ENCODE measurements around the gene LUC7L3. TPM values are rescaled to one million over a fixed set of nuclear protein-coding genes. Genes with fewer than 3 reads are reported as not detected.

LUC7L3 gene
- total and polyA plus RNA-seq, 4 donors = 79.3 to 555 (median 322) TPM

DNA sequence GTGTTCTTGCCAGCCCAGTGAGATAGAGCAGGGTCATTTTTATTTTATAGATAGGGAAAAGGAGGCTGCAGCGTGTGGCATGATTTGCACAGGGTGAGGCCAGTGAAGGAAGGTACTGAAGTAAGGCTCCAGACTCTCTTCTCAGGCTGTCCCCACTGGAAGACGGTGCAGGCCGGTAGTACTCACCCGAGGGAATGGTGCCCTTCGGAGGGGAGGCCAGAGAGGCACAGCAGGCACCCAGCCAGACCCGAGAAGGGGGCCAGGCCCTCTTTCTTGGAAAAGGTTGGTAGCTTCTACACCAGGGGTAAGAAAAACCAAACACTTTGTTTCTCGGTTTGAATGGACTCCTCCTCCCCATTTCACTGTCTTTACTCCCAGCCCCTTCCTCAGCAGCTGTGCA is 47.6 kb downstream of the LUC7L3 start:
- WGBS (ENCODE audit: insufficient coverage) = 64% methylated on average over 6 of the region's 7 CpGs
- no peaks in the 10 kb centered on the region for H3K36me3 ChIP-seq (ENCODE audit: control insufficient read depth, insufficient read depth, low read length)
- no peak overlapping the region for H3K4me3 ChIP-seq (ENCODE audit: low read depth, low read length)
- H3K4me1 ChIP-seq (ENCODE audit: control insufficient read depth, insufficient read depth, low read length) = no peaks in the 10 kb centered on the region
- no peaks in the 10 kb centered on the region for H3K27me3 ChIP-seq (ENCODE audit: control insufficient read depth, insufficient read depth, low read length)
- no peak overlapping the region for H3K27ac ChIP-seq (ENCODE audit: low read depth, low read length)
- no peaks in the 10 kb centered on the region for H3K9me3 ChIP-seq (ENCODE audit: control insufficient read depth, insufficient read depth, low read length)
- no peak for DNase-seq (ENCODE audit: low read depth in 4 of 6, low spot score in 6 of 6)

DNA sequence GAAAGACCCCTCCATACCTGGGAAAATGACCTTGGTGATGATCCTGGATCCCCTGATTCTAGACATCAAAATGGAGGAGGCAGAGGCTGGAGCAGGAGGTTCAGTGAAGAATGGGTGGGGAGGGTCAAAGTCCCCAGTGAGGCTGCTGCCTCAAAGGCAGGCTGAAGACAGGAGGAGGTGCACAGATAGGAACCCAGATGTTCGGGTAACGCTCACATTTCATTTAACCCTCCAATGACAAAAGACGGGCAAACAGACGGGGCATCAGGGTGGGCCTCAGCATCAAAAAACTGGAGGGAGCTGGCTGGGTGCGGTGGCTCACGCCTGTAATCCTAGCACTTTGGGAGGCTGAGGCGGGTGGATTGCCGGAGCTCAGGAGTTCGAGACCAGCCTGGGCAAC is 48.0 kb downstream of the LUC7L3 start, which contains the start of gene ANKRD40CL:
Gene ANKRD40CL, minus strand, starts transcription at position 73 of the 400 bp plus-strand sequence. CDS start 605 bp downstream, outside the sequence.
- WGBS (ENCODE audit: insufficient coverage) = 97% methylated on average over 5 of the region's 9 CpGs
- no peaks in the 10 kb centered on the region for H3K36me3 ChIP-seq (ENCODE audit: control insufficient read depth, insufficient read depth, low read length)
- DNase-seq (ENCODE audit: low read depth in 4 of 6, low spot score in 6 of 6) = no peak
- no peaks in the 10 kb centered on the region for H3K27me3 ChIP-seq (ENCODE audit: control insufficient read depth, insufficient read depth, low read length)
- no peaks in the 10 kb centered on the region for H3K9me3 ChIP-seq (ENCODE audit: control insufficient read depth, insufficient read depth, low read length)
- H3K4me1 ChIP-seq (ENCODE audit: control insufficient read depth, insufficient read depth, low read length) = no peaks in the 10 kb centered on the region
- no peak within 1 kb of the TSS for H3K27ac ChIP-seq (ENCODE audit: low read depth, low read length)
- H3K4me3 ChIP-seq (ENCODE audit: low read depth, low read length) = no peak within 1 kb of the TSS

DNA sequence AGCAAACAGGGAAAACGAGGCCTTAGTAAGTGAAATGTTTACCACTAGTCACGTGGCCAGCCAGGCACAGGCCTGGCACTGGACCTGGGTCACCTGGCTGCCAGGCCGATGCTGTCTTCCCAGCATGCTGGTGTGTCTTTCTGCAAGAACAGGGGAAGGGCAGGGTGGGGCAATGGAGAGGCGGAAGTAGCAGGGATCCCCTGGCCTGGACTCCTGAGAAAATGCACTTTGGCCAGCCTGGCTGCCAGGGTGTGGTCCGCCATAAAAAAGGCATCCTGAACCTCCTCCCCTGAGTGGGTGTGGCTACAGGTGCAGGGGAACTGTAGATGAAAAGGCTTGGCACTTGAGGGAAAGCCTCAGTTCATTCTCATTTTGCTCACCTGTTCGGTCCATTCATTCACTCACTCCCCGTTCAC is 49.0 kb downstream of the LUC7L3 start:
- DNase-seq (ENCODE audit: low read depth in 4 of 6, low spot score in 6 of 6) = no peak
- Histone ChIP-seq H3K4me1 (ENCODE audit: control insufficient read depth, insufficient read depth, low read length) (no peaks in the 10 kb centered on the region), H3K36me3 (ENCODE audit: control insufficient read depth, insufficient read depth, low read length) (no peaks in the 10 kb centered on the region), H3K9me3 (ENCODE audit: control insufficient read depth, insufficient read depth, low read length) (no peaks in the 10 kb centered on the region), H3K27ac (ENCODE audit: low read depth, low read length) (no peak overlapping the region), H3K4me3 (ENCODE audit: low read depth, low read length) (no peak overlapping the region), H3K27me3 (ENCODE audit: control insufficient read depth, insufficient read depth, low read length) (no peaks in the 10 kb centered on the region)
- 87% methylated on average over 5 of the region's 7 CpGs for WGBS (ENCODE audit: insufficient coverage)

DNA sequence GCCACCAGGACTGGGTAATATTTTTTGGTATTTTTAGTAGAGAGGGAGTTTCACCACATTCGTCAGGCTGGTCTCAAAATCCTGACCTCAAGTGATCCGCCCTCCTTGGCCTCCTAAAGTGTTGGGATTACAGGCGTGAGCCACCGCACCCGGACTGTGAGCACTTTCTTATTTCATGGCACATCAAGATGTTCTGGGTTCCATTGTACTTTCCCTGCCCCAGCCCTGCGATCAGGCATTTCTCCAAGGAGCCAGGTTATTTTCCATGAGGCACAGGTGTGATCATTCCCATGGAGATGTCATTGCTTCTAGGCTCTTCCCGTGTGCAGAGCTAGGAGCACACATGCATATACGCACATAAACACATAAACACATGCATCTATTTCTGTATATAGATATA is 50.5 kb downstream of the LUC7L3 start:
- H3K36me3 ChIP-seq (ENCODE audit: control insufficient read depth, insufficient read depth, low read length) = no peaks in the 10 kb centered on the region
- H3K27me3 ChIP-seq (ENCODE audit: control insufficient read depth, insufficient read depth, low read length) = no peaks in the 10 kb centered on the region
- H3K4me1 ChIP-seq (ENCODE audit: control insufficient read depth, insufficient read depth, low read length) = no peaks in the 10 kb centered on the region
- no peaks in the 10 kb centered on the region for H3K9me3 ChIP-seq (ENCODE audit: control insufficient read depth, insufficient read depth, low read length)
- WGBS (ENCODE audit: insufficient coverage) = 82% methylated on average over 6 of the region's 8 CpGs
- H3K4me3 ChIP-seq (ENCODE audit: low read depth, low read length) = no peak overlapping the region
- H3K27ac ChIP-seq (ENCODE audit: low read depth, low read length) = no peak overlapping the region
- DNase-seq (ENCODE audit: low read depth in 4 of 6, low spot score in 6 of 6) = no peak

DNA sequence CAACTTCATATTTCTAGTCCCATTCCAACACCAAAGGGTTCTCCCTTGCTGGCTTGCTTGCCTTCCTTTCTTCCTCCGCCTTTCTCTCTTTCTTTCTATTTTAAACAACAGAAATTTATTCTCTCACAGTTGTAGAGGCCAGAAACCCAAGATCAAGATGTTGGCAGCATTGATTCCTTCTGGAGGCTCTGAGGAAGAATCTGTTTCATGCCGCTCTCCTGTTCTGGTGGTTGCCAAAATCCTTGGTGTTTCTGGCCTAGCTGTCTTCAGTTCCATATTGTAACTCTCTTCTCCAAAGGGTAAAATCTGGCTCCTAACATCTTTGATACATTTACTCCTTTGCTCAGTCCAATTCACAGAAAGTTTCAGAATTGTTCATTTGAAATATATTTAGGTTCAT is 50.9 kb downstream of the LUC7L3 start:
- 25% methylated on average over 1 of the region's 2 CpGs for WGBS (ENCODE audit: insufficient coverage)
- Histone ChIP-seq H3K36me3 (ENCODE audit: control insufficient read depth, insufficient read depth, low read length) (no peaks in the 10 kb centered on the region), H3K4me3 (ENCODE audit: low read depth, low read length) (no peak overlapping the region), H3K27me3 (ENCODE audit: control insufficient read depth, insufficient read depth, low read length) (no peaks in the 10 kb centered on the region), H3K27ac (ENCODE audit: low read depth, low read length) (no peak overlapping the region), H3K4me1 (ENCODE audit: control insufficient read depth, insufficient read depth, low read length) (no peaks in the 10 kb centered on the region), H3K9me3 (ENCODE audit: control insufficient read depth, insufficient read depth, low read length) (no peaks in the 10 kb centered on the region)
- peak in 1 of 6 donors; percentile 90 for DNase-seq (ENCODE audit: low read depth in 4 of 6, low spot score in 6 of 6)

DNA sequence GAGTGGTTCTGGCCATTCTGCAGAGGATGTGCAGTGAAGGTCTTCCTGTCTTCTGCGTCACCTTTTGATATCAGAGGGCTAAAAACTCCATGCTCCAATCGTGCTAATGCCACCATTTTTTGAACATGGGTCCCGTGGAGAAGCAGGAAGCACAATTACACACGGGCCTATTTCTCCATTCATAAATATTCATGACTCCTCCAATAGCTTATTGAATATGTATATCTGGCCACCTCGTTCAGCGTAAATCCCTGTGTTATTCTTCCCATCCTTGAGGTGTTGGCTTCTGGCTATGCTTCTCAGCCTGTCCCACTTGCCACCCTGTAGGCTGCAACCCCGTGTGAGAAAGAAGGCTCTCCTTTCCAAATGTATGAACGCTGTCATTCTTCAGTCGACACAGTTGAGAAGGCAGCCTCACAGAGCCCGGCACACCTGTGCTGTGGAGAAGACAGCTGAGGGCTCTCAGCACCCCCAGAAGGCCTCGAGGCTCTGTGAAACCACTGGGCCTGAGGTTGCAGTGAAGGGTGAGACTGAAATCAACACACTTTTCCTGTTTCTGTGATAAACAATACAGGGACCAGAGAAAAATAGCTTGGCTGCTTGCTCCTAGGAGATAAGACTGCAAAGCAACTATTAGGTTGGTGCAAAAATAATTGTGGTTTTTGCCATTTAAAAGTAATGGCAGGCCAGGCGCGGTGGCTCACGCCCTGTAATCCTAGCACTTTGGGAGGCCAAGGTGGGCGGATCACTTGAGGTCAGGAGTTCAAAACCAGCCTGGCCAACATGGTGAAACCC is 52.8 kb downstream of the LUC7L3 start:
- DNase-seq (ENCODE audit: low read depth in 4 of 6, low spot score in 6 of 6) = no peak
- H3K4me3 ChIP-seq (ENCODE audit: low read depth, low read length) = no peak overlapping the region
- H3K4me1 ChIP-seq (ENCODE audit: control insufficient read depth, insufficient read depth, low read length) = no peaks in the 10 kb centered on the region
- no peaks in the 10 kb centered on the region for H3K36me3 ChIP-seq (ENCODE audit: control insufficient read depth, insufficient read depth, low read length)
- no peaks in the 10 kb centered on the region for H3K9me3 ChIP-seq (ENCODE audit: control insufficient read depth, insufficient read depth, low read length)
- H3K27me3 ChIP-seq (ENCODE audit: control insufficient read depth, insufficient read depth, low read length) = no peaks in the 10 kb centered on the region
- WGBS (ENCODE audit: insufficient coverage) = 66% methylated on average over 13 of the region's 15 CpGs
- H3K27ac ChIP-seq (ENCODE audit: low read depth, low read length) = no peak overlapping the region

DNA sequence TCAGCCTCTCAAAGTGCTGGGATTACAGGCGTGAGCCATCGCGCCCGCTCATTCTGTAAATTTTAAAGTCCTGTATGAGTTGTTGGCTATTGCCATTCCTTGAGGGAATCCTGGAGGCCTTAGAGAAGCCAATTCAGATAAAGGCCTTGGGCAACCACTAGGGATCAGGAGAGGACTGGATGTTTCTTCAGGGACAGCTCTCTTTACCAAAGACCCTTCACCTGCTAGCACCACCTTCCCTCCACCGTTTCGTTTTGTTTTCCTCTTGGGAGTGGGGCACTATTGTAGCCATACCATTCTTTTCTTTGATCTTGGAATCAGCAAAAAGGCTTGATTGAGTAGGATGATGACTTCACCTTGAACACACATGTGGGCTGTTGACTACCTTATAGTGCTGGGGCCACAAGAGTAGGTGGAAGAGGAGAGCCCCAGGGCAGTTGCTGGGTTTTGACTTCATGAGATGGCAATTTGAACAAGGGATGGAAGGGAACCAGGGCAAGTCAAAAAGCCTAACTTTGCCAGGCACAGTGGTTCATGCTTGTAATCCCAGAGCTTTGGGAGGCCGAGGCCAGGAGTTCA is 54.9 kb downstream of the LUC7L3 start:
- 98% methylated on average over 5 of the region's 7 CpGs for WGBS (ENCODE audit: insufficient coverage)
- no peaks in the 10 kb centered on the region for H3K9me3 ChIP-seq (ENCODE audit: control insufficient read depth, insufficient read depth, low read length)
- no peak overlapping the region for H3K27ac ChIP-seq (ENCODE audit: low read depth, low read length)
- no peaks in the 10 kb centered on the region for H3K27me3 ChIP-seq (ENCODE audit: control insufficient read depth, insufficient read depth, low read length)
- no peaks in the 10 kb centered on the region for H3K36me3 ChIP-seq (ENCODE audit: control insufficient read depth, insufficient read depth, low read length)
- H3K4me3 ChIP-seq (ENCODE audit: low read depth, low read length) = no peak overlapping the region
- no peak for DNase-seq (ENCODE audit: low read depth in 4 of 6, low spot score in 6 of 6)
- no peaks in the 10 kb centered on the region for H3K4me1 ChIP-seq (ENCODE audit: control insufficient read depth, insufficient read depth, low read length)

DNA sequence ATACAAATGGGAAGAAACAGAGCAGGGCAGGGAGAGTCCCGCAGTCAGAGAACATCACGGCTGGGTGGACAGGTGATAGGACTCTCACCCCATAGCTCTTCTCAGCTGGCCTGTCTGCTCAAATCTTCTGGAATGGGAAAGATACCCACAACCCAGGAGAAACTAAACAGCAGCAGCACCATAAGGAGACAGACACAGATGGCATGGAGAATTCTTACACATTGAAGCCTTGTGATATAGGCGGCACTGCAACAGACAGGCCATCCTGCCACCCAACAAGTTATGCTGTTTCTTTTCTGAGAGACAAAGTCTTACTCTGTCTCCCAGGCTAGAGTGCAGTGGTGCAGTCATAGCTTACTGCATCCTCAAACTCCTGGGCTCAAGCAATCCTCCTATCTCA is 56.5 kb downstream of the LUC7L3 start:
- peak in 1 of 6 donors; percentile 81 for DNase-seq (ENCODE audit: low read depth in 4 of 6, low spot score in 6 of 6)
- H3K9me3 ChIP-seq (ENCODE audit: control insufficient read depth, insufficient read depth, low read length) = no peaks in the 10 kb centered on the region
- H3K27ac ChIP-seq (ENCODE audit: low read depth, low read length) = no peak overlapping the region
- no peaks in the 10 kb centered on the region for H3K36me3 ChIP-seq (ENCODE audit: control insufficient read depth, insufficient read depth, low read length)
- no peak overlapping the region for H3K4me3 ChIP-seq (ENCODE audit: low read depth, low read length)
- H3K4me1 ChIP-seq (ENCODE audit: control insufficient read depth, insufficient read depth, low read length) = no peaks in the 10 kb centered on the region
- H3K27me3 ChIP-seq (ENCODE audit: control insufficient read depth, insufficient read depth, low read length) = no peaks in the 10 kb centered on the region
- WGBS (ENCODE audit: insufficient coverage) = 93% methylated on average over 3 of the region's 3 CpGs

DNA sequence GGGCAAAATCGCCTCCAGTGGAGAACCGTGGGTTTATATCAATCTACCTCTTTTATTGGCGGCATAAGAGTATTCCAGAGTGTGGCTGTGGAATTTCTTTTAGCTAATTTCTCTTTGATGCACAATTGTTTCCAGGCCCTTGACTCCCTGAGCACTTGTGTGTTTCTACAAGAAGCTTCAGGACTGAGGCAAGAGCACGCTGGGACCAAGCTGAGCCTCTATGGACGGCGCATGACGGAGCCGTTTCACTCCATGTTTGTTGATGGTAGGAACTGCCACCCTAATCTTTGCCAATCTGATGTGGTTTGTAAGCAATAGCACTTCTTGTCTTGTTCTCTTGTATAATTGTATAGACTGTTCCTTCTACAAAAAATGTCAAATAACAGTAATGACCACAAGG is 59.1 kb downstream of the LUC7L3 start:
- no peaks in the 10 kb centered on the region for H3K36me3 ChIP-seq (ENCODE audit: control insufficient read depth, insufficient read depth, low read length)
- H3K9me3 ChIP-seq (ENCODE audit: control insufficient read depth, insufficient read depth, low read length) = no peaks in the 10 kb centered on the region
- WGBS (ENCODE audit: insufficient coverage) = 100% methylated on average over 1 of the region's 8 CpGs
- no peak overlapping the region for H3K4me3 ChIP-seq (ENCODE audit: low read depth, low read length)
- peaks cover 5% of the 10 kb centered on the region for H3K4me1 ChIP-seq (ENCODE audit: control insufficient read depth, insufficient read depth, low read length)
- H3K27me3 ChIP-seq (ENCODE audit: control insufficient read depth, insufficient read depth, low read length) = peaks cover 4% of the 10 kb centered on the region
- no peak overlapping the region for H3K27ac ChIP-seq (ENCODE audit: low read depth, low read length)
- DNase-seq (ENCODE audit: low read depth in 4 of 6, low spot score in 6 of 6) = no peak

DNA sequence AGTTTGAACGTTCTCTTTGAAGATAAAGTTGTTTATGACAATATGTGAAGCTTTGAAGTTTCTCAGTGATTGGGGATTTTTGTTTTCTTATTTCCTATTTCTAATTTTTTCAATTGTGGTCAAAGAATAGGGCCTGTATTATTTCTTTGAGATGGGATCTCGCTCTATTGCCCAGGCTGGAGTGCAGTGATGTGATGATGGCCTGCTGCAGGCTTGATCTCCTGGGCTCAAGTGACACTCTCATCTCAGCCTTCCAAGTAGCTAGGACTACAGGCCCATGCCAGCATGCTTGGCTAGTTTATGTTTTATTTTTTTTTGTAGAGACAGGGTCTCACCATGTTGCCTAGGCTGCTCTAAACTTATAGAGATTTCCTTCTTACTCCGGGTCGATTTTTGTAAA is 59.6 kb downstream of the LUC7L3 start:
- H3K9me3 ChIP-seq (ENCODE audit: control insufficient read depth, insufficient read depth, low read length) = no peaks in the 10 kb centered on the region
- H3K27ac ChIP-seq (ENCODE audit: low read depth, low read length) = no peak overlapping the region
- H3K36me3 ChIP-seq (ENCODE audit: control insufficient read depth, insufficient read depth, low read length) = no peaks in the 10 kb centered on the region
- peaks cover 4% of the 10 kb centered on the region for H3K27me3 ChIP-seq (ENCODE audit: control insufficient read depth, insufficient read depth, low read length)
- 100% methylated on average over 1 of the region's 4 CpGs for WGBS (ENCODE audit: insufficient coverage)
- DNase-seq (ENCODE audit: low read depth in 4 of 6, low spot score in 6 of 6) = no peak
- H3K4me1 ChIP-seq (ENCODE audit: control insufficient read depth, insufficient read depth, low read length) = peaks cover 5% of the 10 kb centered on the region
- no peak overlapping the region for H3K4me3 ChIP-seq (ENCODE audit: low read depth, low read length)
